Epithelial cell of proximal tubule (primary cell): Measurements from ENCODE around the gene MKNK1. TPM values are rescaled to one million over a fixed set of nuclear protein-coding genes. Genes with fewer than 3 reads are reported as not detected.

Experiments
- DNase-seq: peaks from one replicate; pipeline ENCODE4 v3.0.0-alpha.2; 2011; ENCODE audit warnings: low read depth
- H3K4me3 ChIP-seq: 2 replicates; pipeline ENCODE4 v1.5.1; 2011; ENCODE audit warnings: low read depth, mild to moderate bottlenecking, low read length
- total RNA-seq: library from RNA; depleted of rRNA; stranded (reverse); fragments of >200 nt; gene quantifications from 2 replicates; pipeline ENCODE4 v1.2.3, GENCODE V29; 2015
- TF ChIP-seq, protein P1 (sequence below): conservative IDR thresholded peaks from 2 replicates; pipeline ENCODE4 v1.5.1; 2012; ENCODE audit warnings: low read depth, mild to moderate bottlenecking, low read length

MKNK1 gene
- total RNA-seq, 1 donor from 2014 or later: 19.2 TPM

DNA sequence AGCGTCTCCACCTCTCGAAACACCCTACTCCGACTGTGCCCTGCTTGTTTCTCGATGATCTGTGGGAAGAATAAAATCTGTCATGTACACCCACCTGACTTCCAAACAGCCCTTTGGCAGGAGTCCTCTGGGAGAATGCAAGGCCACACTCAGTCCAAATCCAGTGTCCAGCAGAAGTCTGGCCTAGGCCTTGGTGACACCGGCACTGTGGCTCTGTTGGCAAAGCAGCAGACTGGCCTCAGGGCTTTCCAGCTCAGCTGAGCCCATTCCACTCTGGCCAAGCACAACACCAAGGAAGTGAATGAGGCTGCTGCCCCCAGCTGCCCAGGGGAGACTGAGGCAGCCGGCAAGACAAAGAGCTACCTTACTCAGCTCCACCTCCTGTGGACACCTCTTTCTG, 27.5 kb downstream of the MKNK1 start:
- no peak for DNase-seq
- TF ChIP-seq, protein P1, sequence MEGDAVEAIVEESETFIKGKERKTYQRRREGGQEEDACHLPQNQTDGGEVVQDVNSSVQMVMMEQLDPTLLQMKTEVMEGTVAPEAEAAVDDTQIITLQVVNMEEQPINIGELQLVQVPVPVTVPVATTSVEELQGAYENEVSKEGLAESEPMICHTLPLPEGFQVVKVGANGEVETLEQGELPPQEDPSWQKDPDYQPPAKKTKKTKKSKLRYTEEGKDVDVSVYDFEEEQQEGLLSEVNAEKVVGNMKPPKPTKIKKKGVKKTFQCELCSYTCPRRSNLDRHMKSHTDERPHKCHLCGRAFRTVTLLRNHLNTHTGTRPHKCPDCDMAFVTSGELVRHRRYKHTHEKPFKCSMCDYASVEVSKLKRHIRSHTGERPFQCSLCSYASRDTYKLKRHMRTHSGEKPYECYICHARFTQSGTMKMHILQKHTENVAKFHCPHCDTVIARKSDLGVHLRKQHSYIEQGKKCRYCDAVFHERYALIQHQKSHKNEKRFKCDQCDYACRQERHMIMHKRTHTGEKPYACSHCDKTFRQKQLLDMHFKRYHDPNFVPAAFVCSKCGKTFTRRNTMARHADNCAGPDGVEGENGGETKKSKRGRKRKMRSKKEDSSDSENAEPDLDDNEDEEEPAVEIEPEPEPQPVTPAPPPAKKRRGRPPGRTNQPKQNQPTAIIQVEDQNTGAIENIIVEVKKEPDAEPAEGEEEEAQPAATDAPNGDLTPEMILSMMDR: no peak
- H3K4me3 ChIP-seq: no peak overlapping the region

DNA sequence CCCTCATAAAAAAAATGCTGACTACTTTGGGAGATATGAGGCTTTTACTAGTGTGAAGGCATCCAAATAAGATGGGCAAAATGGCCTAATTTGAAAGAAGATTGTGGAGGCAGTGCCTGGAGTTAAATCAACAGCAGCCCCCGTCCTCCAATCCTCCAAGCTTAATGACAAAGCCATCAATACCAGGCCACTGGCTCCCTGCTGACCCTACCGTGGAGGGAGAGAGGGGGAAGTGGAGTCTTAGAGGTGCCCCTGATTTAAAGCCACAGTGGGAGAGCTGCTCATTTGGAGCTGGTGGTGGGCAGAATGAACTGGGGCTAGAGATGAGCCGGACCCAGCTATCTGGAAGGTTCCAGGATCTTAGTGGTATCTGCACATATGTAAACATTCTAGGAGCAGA, 28.3 kb downstream of the MKNK1 start:
- TF ChIP-seq, protein P1: no peak
- no peak for DNase-seq
- no peak overlapping the region for H3K4me3 ChIP-seq

DNA sequence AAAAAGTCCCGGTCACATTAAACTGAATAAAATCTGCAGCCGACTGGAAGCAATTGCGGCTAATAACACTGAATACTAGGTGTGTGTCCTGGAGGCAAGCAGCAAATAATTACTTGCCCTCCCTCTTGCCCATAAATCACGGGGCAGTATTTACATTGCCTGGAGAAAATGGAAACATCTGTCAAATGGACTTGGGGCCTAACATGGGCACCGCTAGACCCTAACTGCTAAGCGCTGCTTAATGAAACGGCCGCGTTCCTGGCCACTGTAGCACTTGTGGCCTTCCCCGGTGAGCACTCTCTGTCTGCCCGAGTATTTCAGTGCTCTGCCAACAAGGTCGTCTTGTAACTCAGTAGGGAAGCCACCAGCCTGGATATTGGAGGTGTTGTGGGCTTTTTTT, 28.8 kb downstream of the MKNK1 start:
- DNase-seq: no peak
- TF ChIP-seq, protein P1: no peak
- H3K4me3 ChIP-seq: no peak overlapping the region

DNA sequence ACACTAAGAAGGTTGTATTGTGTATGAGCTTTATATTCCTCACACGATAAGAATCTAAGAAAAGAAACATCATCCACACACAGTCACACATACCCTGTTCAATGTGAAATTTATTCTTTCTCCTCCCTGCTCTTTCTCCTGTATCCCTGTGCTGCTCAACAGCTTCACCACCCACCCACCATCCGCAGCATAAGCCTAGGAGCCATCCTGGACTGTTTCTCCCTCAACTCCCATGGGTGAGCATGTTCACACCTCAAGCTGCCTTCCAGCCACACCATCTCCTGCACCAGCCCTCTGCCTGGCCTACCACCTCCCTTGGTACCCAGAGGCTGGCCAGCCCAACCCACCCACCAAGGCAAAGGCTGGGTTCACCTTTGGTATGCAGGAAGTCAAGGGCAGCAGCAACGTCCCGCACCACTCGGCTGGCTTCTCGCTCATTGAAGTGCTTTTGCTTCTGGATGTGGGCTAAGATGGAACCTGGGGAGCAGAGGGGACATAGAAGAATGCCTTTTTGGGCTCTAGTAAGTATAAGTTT, 32.3 kb downstream of the MKNK1 start:
- DNase-seq: no peak
- no peak overlapping the region for H3K4me3 ChIP-seq
- TF ChIP-seq, protein P1: no peak

DNA sequence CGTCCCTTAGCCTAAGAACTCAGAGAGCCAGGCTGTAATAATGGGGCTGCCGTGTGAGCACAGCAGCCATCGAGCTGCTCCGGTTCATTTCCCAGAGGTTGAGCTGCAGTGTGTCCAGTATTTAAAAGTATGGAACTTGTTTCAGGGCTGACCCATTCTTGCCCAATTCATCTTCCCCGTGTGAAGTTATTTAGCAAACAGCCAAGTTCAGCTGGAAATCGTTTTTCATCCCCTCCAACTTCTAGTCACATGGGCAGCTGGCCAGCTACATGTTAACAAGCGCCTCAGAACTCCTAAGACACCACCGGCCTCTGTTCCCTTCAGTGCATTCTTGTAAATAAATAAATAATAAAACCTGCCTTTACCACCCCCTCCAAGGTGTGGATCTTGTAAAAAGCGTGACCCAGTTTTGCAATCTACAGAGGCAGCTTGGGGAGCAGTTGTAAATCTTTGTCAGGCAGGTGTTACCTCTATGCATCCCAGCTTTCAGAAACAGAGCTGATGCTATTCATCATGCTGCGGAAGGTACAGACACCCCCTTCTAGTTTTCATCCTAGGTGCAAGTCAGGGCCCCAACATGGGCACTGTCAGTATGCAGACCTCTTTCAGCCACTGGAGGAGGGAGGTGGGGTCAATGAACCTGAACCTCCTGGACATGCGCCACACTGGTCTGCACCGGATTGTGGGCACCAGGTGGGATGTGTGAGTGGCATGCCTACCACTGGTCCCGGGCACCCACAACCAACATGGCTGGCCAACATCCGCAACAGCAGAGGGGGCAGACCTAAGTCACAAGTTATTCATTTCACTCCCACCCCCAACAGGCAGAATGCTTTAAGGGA, 34.0 kb downstream of the MKNK1 start:
- no peak for DNase-seq
- no peak overlapping the region for H3K4me3 ChIP-seq
- TF ChIP-seq, protein P1: no peak

DNA sequence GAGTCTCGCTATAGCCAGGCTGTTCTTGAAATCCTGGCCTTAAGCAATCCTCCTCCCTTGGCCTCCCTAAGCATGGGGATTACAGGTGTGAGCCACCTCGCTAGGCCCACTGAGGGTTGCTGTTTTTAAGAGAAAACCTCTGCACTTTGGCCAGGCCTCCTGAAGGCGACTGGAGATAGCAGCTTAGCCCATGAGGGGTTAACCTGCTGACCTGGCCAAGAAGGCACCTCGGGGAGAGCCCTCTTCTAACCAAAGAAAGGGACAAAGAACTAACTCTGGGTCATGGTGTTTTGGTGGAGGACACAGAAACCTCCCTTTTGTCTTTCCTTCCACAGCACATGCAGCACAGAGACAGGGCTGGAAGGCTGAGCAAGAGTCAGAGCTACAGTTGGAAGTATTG, 35.0 kb downstream of the MKNK1 start:
- no peak for DNase-seq
- TF ChIP-seq, protein P1: no peak
- H3K4me3 ChIP-seq: no peak overlapping the region
